Astrocyte (in vitro differentiated cells and primary cell): ENCODE results near the gene PKP3.

ENCODE experiments used
- EZH2 ChIP-seq: IDR thresholded peaks from 2 replicates; pipeline ENCODE4 v1.6.1; 2012; ENCODE audit warnings: mild to moderate bottlenecking, low read length, inconsistent platforms; ENCODE audit not compliant: insufficient read depth
- TF ChIP-seq, protein P1 (sequence below): IDR thresholded peaks from 2 replicates; pipeline ENCODE4 v1.5.1; 2011; ENCODE audit warnings: low read depth, mild to moderate bottlenecking, inconsistent platforms, low read length, moderate library complexity; ENCODE audit not compliant: insufficient read depth

DNA sequence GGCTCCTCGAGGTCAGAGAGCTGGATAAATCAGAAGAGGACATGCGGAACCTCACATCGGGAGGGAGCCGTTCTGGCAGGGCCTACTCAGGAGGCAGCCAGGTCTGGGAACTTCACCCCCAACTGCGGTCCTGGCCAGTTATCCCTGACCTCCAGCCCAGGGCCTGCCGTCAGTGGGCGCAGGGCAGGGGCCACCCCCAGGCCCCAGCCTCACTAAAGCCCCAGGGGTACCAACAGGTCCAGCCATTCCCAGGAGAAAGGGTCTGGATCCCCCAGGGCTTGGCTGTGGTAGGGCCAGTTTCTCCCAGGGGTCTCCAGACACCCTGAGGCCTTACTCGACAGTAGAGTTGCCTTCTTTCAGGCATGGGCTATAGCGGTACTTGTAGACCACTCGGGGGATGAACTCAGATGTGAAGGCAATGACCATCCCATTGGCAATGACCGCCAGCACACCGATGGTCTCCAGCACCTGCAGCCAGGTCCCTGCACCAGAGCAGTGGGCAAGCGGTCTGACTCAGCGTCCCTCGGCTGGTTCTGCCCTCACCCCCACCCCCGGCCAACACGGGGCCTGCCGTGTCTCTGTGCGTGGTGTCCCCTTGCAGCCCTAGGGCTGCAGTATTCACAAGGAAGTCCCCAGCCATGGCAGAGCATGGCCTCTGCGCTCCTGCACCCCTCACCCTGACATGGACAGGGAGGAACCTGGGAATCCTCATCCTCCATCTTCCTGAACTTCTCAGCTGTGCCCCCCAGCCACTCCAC, 25.4 kb downstream of the PKP3 start:
- TF ChIP-seq, protein P1, sequence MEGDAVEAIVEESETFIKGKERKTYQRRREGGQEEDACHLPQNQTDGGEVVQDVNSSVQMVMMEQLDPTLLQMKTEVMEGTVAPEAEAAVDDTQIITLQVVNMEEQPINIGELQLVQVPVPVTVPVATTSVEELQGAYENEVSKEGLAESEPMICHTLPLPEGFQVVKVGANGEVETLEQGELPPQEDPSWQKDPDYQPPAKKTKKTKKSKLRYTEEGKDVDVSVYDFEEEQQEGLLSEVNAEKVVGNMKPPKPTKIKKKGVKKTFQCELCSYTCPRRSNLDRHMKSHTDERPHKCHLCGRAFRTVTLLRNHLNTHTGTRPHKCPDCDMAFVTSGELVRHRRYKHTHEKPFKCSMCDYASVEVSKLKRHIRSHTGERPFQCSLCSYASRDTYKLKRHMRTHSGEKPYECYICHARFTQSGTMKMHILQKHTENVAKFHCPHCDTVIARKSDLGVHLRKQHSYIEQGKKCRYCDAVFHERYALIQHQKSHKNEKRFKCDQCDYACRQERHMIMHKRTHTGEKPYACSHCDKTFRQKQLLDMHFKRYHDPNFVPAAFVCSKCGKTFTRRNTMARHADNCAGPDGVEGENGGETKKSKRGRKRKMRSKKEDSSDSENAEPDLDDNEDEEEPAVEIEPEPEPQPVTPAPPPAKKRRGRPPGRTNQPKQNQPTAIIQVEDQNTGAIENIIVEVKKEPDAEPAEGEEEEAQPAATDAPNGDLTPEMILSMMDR, result no peak
- TF ChIP-seq EZH2, result no peak
